GM20000 (cell line): ENCODE results near the gene FARS2.

Experiments used
- DNase-seq: peaks from one replicate; pipeline ENCODE4 v3.0.0; 2012; ENCODE audit warnings: low spot score
- CTCF ChIP-seq: IDR thresholded peaks from 2 replicates; pipeline ENCODE4 v1.5.1; 2012; ENCODE audit warnings: mild to moderate bottlenecking, control low read depth; ENCODE audit errors: extremely low read depth, missing control alignments

Gene FARS2

GRCh38 chr6:5749651-5750215, 488.4 kb downstream of the FARS2 start:
- no peak for TF ChIP-seq CTCF

GRCh38 chr6:5751525-5752390, 490.4 kb downstream of the FARS2 start:
- no peak for TF ChIP-seq CTCF
- DNase-seq, result no peak

More at GRCh38 chr6:5749651-5750215, 488.4 kb downstream of the FARS2 start:
- no peak for DNase-seq

GRCh38 chr6:5752391-5752680, 491.0 kb downstream of the FARS2 start:
- TF ChIP-seq CTCF, result no peak
- no peak for DNase-seq

- DNase-seq, result no peak
- TF ChIP-seq CTCF, result no peak
Observed at GRCh38 chr6:5753209-5753608, 491.9 kb downstream of the FARS2 start.

GRCh38 chr6:5754904-5755303, 493.6 kb downstream of the FARS2 start:
- no peak for TF ChIP-seq CTCF
- no peak for DNase-seq

GRCh38 chr6:5759571-5759970, 498.3 kb downstream of the FARS2 start:
- no peak for TF ChIP-seq CTCF
- no peak for DNase-seq

- TF ChIP-seq CTCF, result no peak
- DNase-seq, result no peak
Observed at GRCh38 chr6:5761370-5761769, 500.1 kb downstream of the FARS2 start.
